ENCODE data around the gene LYL1.

LYL1 gene

GRCh38 chr19:13053761-13054625 is 48.7 kb downstream of the LYL1 start:
- DNase-seq: peak; percentile 51

- DNase-seq: no peak
Observed at GRCh38 chr19:13053238-13053637, 49.4 kb downstream of the LYL1 start.

GRCh38 chr19:13052447-13053175 is 50.0 kb downstream of the LYL1 start:
- DNase-seq: no peak

- no peak for DNase-seq
Observed at GRCh38 chr19:13051557-13052165, 51.0 kb downstream of the LYL1 start.

- DNase-seq: no peak
Observed at GRCh38 chr19:13050274-13050673, 52.4 kb downstream of the LYL1 start.
